Measurements from ENCODE around the gene NALCN. TPM values are rescaled to one million over a fixed set of nuclear protein-coding genes. Genes with fewer than 3 reads are reported as not detected.
A peak's percentile ranks its signal among the peaks of the same experiment; 100 is the strongest.

NALCN gene
- total and polyA plus RNA-seq, 2 donors, result 0.28 to 0.48 TPM

DNA sequence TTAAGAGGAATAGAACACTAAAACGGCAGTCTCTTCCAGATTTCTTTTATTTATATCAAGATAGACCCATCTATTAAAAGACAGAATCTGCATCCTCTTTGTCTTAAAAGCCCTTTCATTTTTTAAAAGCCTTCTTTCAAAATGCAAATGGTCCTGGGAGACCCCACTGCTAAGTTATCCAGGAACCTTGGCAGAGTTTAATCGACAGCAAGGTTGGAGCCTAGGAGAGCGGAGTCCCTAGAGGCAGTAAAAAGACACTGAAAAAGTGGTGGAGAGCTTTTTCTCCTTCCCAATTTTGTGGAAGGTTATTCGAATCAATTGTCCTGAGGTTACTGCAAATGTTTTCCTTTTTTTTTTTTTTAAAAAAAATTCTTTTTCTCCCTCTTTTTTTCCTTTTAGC is 294.7 kb downstream of the NALCN start:
- 83% methylated on average over 4 of the region's 4 CpGs for WGBS
- no peaks in the 10 kb centered on the region for H3K27me3 ChIP-seq (ENCODE audit: control insufficient read depth in 2 of 2, insufficient read depth in 1 of 2, low read length in 1 of 2)
- H3K4me1 ChIP-seq (ENCODE audit: control insufficient read depth in 2 of 2, insufficient read depth in 2 of 2, low read length in 2 of 2), result no peaks in the 10 kb centered on the region
- H3K36me3 ChIP-seq (ENCODE audit: control insufficient read depth in 2 of 2, insufficient read depth in 2 of 2, low read length in 1 of 2), result no peaks in the 10 kb centered on the region
- H3K27ac ChIP-seq (ENCODE audit: low read depth in 1 of 2, low read length in 1 of 2), result no peak overlapping the region
- H3K9me3 ChIP-seq (ENCODE audit: control insufficient read depth in 2 of 2, insufficient read depth in 1 of 2, low read length in 1 of 2), result no peaks in the 10 kb centered on the region
- no peak for DNase-seq (ENCODE audit: low read depth in 6 of 9, low spot score in 9 of 9)
- H3K4me3 ChIP-seq (ENCODE audit: low read length in 2 of 2), result no peak overlapping the region

DNA sequence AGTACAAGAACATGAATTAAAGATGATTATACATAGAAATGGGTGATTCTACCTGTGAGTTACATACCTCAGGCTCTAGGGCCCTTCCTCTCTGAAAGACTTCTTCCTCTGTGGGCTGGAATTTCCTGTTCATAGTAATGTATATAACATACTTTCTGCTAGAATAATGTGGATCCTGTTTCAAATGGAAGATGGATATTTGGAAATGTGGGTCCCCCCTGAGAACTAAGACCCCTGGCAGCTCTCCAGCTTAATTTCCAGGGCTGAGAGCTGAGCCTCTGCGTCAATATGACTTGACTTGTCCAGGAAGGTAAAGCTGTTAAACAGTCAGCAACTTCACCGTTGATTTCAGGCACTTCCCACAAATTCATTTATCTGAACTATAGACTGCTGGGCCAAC is 296.3 kb downstream of the NALCN start:
- DNase-seq (ENCODE audit: low read depth in 6 of 9, low spot score in 9 of 9), result no peak
- Histone ChIP-seq H3K27me3 (ENCODE audit: control insufficient read depth in 2 of 2, insufficient read depth in 1 of 2, low read length in 1 of 2) (no peaks in the 10 kb centered on the region), H3K9me3 (ENCODE audit: control insufficient read depth in 2 of 2, insufficient read depth in 1 of 2, low read length in 1 of 2) (no peaks in the 10 kb centered on the region), H3K36me3 (ENCODE audit: control insufficient read depth in 2 of 2, insufficient read depth in 2 of 2, low read length in 1 of 2) (no peaks in the 10 kb centered on the region), H3K4me3 (ENCODE audit: low read length in 2 of 2) (no peak overlapping the region), H3K4me1 (ENCODE audit: control insufficient read depth in 2 of 2, insufficient read depth in 2 of 2, low read length in 2 of 2) (no peaks in the 10 kb centered on the region), H3K27ac (ENCODE audit: low read depth in 1 of 2, low read length in 1 of 2) (no peak overlapping the region)
- 64% methylated on average over 2 of the region's 2 CpGs for WGBS

DNA sequence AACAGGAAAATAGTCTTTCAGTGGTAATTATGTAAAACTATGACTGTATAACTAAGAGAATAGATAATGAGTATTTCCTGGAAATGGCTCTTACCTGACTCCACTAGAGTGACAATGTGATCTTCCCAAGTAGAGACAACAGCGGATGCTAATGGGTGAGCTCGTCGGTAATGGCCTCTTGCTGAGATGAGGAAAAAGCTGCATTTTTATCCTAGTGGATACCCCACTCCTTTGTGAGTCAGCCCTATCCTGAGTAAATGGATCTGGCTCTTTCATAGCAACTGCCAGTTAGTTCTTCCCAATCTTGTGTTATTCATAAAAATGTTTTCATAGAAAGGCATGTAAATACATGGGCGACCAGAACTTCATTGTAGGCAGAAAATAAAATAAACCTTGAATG is 299.5 kb downstream of the NALCN start:
- Histone ChIP-seq H3K4me1 (ENCODE audit: control insufficient read depth in 2 of 2, insufficient read depth in 2 of 2, low read length in 2 of 2) (no peaks in the 10 kb centered on the region), H3K36me3 (ENCODE audit: control insufficient read depth in 2 of 2, insufficient read depth in 2 of 2, low read length in 1 of 2) (no peaks in the 10 kb centered on the region), H3K4me3 (ENCODE audit: low read length in 2 of 2) (no peak overlapping the region), H3K9me3 (ENCODE audit: control insufficient read depth in 2 of 2, insufficient read depth in 1 of 2, low read length in 1 of 2) (no peaks in the 10 kb centered on the region), H3K27me3 (ENCODE audit: control insufficient read depth in 2 of 2, insufficient read depth in 1 of 2, low read length in 1 of 2) (no peaks in the 10 kb centered on the region), H3K27ac (ENCODE audit: low read depth in 1 of 2, low read length in 1 of 2) (no peak overlapping the region)
- DNase-seq (ENCODE audit: low read depth in 6 of 9, low spot score in 9 of 9), result no peak
- 90% methylated on average over 4 of the region's 4 CpGs for WGBS

DNA sequence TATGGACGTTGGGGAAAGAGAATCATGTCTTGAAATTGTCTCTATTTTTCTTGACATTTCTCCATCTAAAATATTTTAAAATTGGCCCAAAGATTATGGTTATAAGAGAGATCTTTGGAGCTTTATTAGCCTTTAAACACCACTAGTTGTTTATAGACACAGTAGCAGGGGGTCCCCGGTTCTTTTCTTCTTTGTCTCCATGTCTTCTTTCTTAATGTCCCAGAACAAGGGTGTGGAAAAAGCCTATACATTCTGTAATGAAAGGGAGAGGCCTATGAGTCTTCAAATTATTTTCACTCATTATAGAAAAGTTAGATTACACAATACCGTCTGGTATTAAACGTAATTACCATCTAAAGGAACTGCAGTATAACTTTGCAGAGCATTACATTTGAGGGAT is 300.0 kb downstream of the NALCN start:
- H3K36me3 ChIP-seq (ENCODE audit: control insufficient read depth in 2 of 2, insufficient read depth in 2 of 2, low read length in 1 of 2), result no peaks in the 10 kb centered on the region
- DNase-seq (ENCODE audit: low read depth in 6 of 9, low spot score in 9 of 9), result no peak
- H3K4me1 ChIP-seq (ENCODE audit: control insufficient read depth in 2 of 2, insufficient read depth in 2 of 2, low read length in 2 of 2), result no peaks in the 10 kb centered on the region
- H3K27me3 ChIP-seq (ENCODE audit: control insufficient read depth in 2 of 2, insufficient read depth in 1 of 2, low read length in 1 of 2), result no peaks in the 10 kb centered on the region
- no peak overlapping the region for H3K4me3 ChIP-seq (ENCODE audit: low read length in 2 of 2)
- WGBS, result 81% methylated on average over 4 of the region's 4 CpGs
- no peaks in the 10 kb centered on the region for H3K9me3 ChIP-seq (ENCODE audit: control insufficient read depth in 2 of 2, insufficient read depth in 1 of 2, low read length in 1 of 2)
- H3K27ac ChIP-seq (ENCODE audit: low read depth in 1 of 2, low read length in 1 of 2), result no peak overlapping the region

DNA sequence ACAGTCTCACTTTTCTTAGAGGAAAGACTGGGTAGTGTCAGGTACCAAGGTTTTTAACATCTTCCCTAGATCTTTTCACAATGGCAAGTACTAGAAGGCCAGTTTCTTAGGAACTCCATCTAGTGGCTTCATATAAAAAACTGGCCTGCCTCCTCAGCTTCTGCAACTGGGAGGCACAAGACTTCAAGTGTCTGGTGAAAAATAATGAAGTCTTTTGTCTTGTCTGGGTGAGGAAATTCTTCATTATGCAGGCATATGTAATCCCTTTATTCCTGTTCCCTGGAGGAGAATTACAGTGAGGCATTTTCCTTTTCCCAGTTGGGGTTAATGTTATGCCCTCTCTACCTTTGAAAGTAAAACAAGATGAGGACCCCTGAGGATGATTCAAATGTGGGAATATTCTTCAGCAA is 300.5 kb downstream of the NALCN start:
- no peaks in the 10 kb centered on the region for H3K4me1 ChIP-seq (ENCODE audit: control insufficient read depth in 2 of 2, insufficient read depth in 2 of 2, low read length in 2 of 2)
- no peak overlapping the region for H3K4me3 ChIP-seq (ENCODE audit: low read length in 2 of 2)
- H3K27me3 ChIP-seq (ENCODE audit: control insufficient read depth in 2 of 2, insufficient read depth in 1 of 2, low read length in 1 of 2), result no peaks in the 10 kb centered on the region
- no peaks in the 10 kb centered on the region for H3K9me3 ChIP-seq (ENCODE audit: control insufficient read depth in 2 of 2, insufficient read depth in 1 of 2, low read length in 1 of 2)
- no peaks in the 10 kb centered on the region for H3K36me3 ChIP-seq (ENCODE audit: control insufficient read depth in 2 of 2, insufficient read depth in 2 of 2, low read length in 1 of 2)
- H3K27ac ChIP-seq (ENCODE audit: low read depth in 1 of 2, low read length in 1 of 2), result no peak overlapping the region
- no peak for DNase-seq (ENCODE audit: low read depth in 6 of 9, low spot score in 9 of 9)

DNA sequence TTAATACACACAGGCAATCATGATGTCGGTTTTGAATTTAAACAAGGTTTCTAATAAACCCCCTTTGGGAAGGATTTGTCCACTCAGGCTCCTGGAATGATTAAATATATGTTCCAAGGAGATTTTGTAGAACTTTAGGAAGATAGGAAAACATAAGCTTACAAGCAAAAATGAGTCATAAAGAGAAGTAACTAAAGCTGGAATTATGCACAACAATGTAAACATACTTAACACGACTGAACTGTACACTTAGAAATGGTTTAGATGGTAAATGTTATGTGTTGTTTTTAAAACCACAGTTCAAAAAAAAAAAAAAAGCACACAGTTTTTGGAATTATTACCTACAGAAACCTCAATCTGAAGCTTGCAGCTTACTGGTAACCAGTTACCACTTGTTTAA is 304.4 kb downstream of the NALCN start:
- 91% methylated on average over 2 of the region's 2 CpGs for WGBS
- Histone ChIP-seq H3K36me3 (ENCODE audit: control insufficient read depth in 2 of 2, insufficient read depth in 2 of 2, low read length in 1 of 2) (no peaks in the 10 kb centered on the region), H3K4me3 (ENCODE audit: low read length in 2 of 2) (no peak overlapping the region), H3K27ac (ENCODE audit: low read depth in 1 of 2, low read length in 1 of 2) (no peak overlapping the region), H3K27me3 (ENCODE audit: control insufficient read depth in 2 of 2, insufficient read depth in 1 of 2, low read length in 1 of 2) (no peaks in the 10 kb centered on the region), H3K4me1 (ENCODE audit: control insufficient read depth in 2 of 2, insufficient read depth in 2 of 2, low read length in 2 of 2) (no peaks in the 10 kb centered on the region), H3K9me3 (ENCODE audit: control insufficient read depth in 2 of 2, insufficient read depth in 1 of 2, low read length in 1 of 2) (no peaks in the 10 kb centered on the region)
- no peak for DNase-seq (ENCODE audit: low read depth in 6 of 9, low spot score in 9 of 9)

DNA sequence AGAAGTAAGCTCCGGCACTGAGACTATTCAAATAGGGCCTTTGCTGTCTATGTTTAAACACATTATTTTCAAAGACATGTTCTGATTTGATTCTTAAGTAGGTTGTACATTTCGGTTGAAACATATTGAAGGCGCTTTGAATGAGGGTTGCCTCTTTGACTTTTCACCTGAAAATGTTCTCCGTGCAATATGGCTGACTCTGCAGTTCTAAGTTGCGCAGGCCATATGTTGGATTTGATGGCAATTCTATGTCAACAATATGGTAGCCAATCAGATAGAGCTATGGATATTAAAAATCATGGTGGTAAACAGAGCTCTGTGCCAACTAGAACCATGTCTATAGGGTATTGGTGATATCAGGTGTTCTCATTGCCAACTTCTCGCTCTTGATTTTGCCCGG is 307.3 kb downstream of the NALCN start:
- 98% methylated on average over 7 of the region's 7 CpGs for whole genome bisulfite sequencing
- Histone ChIP-seq H3K27ac (ENCODE audit: low read depth in 1 of 2, low read length in 1 of 2) (no peak overlapping the region), H3K9me3 (ENCODE audit: control insufficient read depth in 2 of 2, insufficient read depth in 1 of 2, low read length in 1 of 2) (no peaks in the 10 kb centered on the region), H3K4me3 (ENCODE audit: low read length in 2 of 2) (no peak overlapping the region), H3K4me1 (ENCODE audit: control insufficient read depth in 2 of 2, insufficient read depth in 2 of 2, low read length in 2 of 2) (no peaks in the 10 kb centered on the region), H3K27me3 (ENCODE audit: control insufficient read depth in 2 of 2, insufficient read depth in 1 of 2, low read length in 1 of 2) (no peaks in the 10 kb centered on the region), H3K36me3 (ENCODE audit: control insufficient read depth in 2 of 2, insufficient read depth in 2 of 2, low read length in 1 of 2) (no peaks in the 10 kb centered on the region)
- no peak for DNase-seq (ENCODE audit: low read depth in 6 of 9, low spot score in 9 of 9)

DNA sequence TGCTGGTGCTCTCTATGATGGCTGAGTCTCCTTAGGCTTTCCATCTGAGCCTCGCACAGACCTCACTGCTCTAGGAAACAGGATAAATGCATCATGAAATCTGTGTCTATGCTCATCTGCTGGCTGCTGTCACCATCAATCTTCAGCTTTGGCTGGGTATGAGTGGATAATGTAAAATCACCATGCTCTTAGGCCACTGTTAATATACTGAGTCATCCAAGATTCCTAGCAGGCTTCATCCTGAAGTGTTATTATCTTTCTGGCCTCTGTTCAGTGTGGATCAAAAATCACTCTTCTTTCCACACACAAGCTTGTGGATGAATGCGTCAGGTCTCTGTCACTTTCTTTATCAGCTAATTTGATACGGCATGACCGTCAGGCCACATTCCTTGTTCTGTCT is 317.4 kb downstream of the NALCN start:
- no peak overlapping the region for H3K4me3 ChIP-seq (ENCODE audit: low read length in 2 of 2)
- H3K27me3 ChIP-seq (ENCODE audit: control insufficient read depth in 2 of 2, insufficient read depth in 1 of 2, low read length in 1 of 2), result no peaks in the 10 kb centered on the region
- DNase-seq (ENCODE audit: low read depth in 6 of 9, low spot score in 9 of 9), result no peak
- H3K4me1 ChIP-seq (ENCODE audit: control insufficient read depth in 2 of 2, insufficient read depth in 2 of 2, low read length in 2 of 2), result no peaks in the 10 kb centered on the region
- WGBS, result 81% methylated on average over 4 of the region's 4 CpGs
- no peaks in the 10 kb centered on the region for H3K9me3 ChIP-seq (ENCODE audit: control insufficient read depth in 2 of 2, insufficient read depth in 1 of 2, low read length in 1 of 2)
- H3K36me3 ChIP-seq (ENCODE audit: control insufficient read depth in 2 of 2, insufficient read depth in 2 of 2, low read length in 1 of 2), result no peaks in the 10 kb centered on the region
- peak overlapping the region in 1 of 2 donors; percentile 9 for H3K27ac ChIP-seq (ENCODE audit: low read depth in 1 of 2, low read length in 1 of 2)

DNA sequence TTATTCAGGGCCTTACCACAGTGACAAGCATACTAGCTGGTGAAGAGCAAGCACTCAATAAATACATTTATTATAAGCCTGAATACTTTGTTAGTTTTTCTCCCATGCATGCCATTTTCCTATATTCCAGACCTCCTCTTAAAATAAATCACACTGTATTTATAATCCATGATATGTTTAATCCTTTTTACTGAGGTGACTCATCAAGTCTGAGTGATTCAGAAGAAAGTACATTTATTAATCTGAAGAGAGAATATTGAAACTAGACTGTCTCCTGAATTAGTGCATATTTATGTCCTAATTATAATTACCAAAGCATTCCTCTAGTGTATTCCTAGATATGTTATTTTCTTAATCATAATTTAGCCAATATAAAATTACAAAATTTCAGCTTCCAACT is 323.3 kb downstream of the NALCN start:
- H3K4me3 ChIP-seq (ENCODE audit: low read length in 2 of 2), result no peak overlapping the region
- H3K4me1 ChIP-seq (ENCODE audit: control insufficient read depth in 2 of 2, insufficient read depth in 2 of 2, low read length in 2 of 2), result no peaks in the 10 kb centered on the region
- no peaks in the 10 kb centered on the region for H3K9me3 ChIP-seq (ENCODE audit: control insufficient read depth in 2 of 2, insufficient read depth in 1 of 2, low read length in 1 of 2)
- DNase-seq (ENCODE audit: low read depth in 6 of 9, low spot score in 9 of 9), result no peak
- no peaks in the 10 kb centered on the region for H3K36me3 ChIP-seq (ENCODE audit: control insufficient read depth in 2 of 2, insufficient read depth in 2 of 2, low read length in 1 of 2)
- H3K27me3 ChIP-seq (ENCODE audit: control insufficient read depth in 2 of 2, insufficient read depth in 1 of 2, low read length in 1 of 2), result no peaks in the 10 kb centered on the region
- no peak overlapping the region for H3K27ac ChIP-seq (ENCODE audit: low read depth in 1 of 2, low read length in 1 of 2)

DNA sequence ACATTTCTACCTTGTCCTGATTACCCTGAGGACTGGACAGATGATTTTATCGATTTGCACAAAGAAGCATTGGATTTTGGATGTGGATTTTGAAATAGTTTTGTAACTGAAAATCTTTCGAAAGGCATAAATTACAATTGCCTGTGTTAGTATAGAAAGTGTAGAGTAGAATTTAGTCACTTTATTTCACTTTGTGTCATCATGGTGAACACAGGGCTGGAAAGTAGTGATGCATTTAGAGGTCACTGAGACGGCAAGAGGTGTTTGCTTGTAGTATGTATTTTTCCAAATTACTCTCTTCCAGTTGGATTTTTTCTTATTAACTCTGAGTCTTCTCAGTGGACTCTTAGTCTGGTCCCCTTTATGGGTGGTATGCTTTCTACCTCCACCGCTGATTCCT is 326.0 kb downstream of the NALCN start:
- no peaks in the 10 kb centered on the region for H3K36me3 ChIP-seq (ENCODE audit: control insufficient read depth in 2 of 2, insufficient read depth in 2 of 2, low read length in 1 of 2)

More for the DNA sequence above, 326.0 kb downstream of the NALCN start:
- Histone ChIP-seq H3K4me1 (ENCODE audit: control insufficient read depth in 2 of 2, insufficient read depth in 2 of 2, low read length in 2 of 2) (no peaks in the 10 kb centered on the region), H3K27me3 (ENCODE audit: control insufficient read depth in 2 of 2, insufficient read depth in 1 of 2, low read length in 1 of 2) (no peaks in the 10 kb centered on the region), H3K9me3 (ENCODE audit: control insufficient read depth in 2 of 2, insufficient read depth in 1 of 2, low read length in 1 of 2) (no peaks in the 10 kb centered on the region), H3K27ac (ENCODE audit: low read depth in 1 of 2, low read length in 1 of 2) (no peak overlapping the region), H3K4me3 (ENCODE audit: low read length in 2 of 2) (no peak overlapping the region)
- no peak for DNase-seq (ENCODE audit: low read depth in 6 of 9, low spot score in 9 of 9)
- WGBS, result 94% methylated on average over 4 of the region's 4 CpGs

Measured in thymus (tissue), 11 donors.